Pancreas (tissue), 10 donors: ENCODE data around the gene OR51B5. TPM values are rescaled to one million over a fixed set of nuclear protein-coding genes. Genes with fewer than 3 reads are reported as not detected.
"Not testable (repeated sequence)": the region's sequence is repeated elsewhere in the genome, so short reads cannot be mapped to it uniquely, and the experiment has no call there.

Source experiments
- ATAC-seq, 4 donors: fragments of 200-7000 bp; cut with Tn5 transposase; one replicate each; pipeline versions ENCODE4 v1.8.0 to v1.9.1; 2020; ENCODE audit warnings: mild to moderate bottlenecking in 4 of 4, moderate library complexity in 4 of 4
- DNase-seq, 6 donors: peaks; one replicate each; pipeline ENCODE4 v3.0.0-alpha.2; 2020
- FAIRE-seq: peaks from 2 replicates; lab custom pipeline; 2012; peaks lifted over from hg19 to GRCh38; lab: Jason Lieb, UNC
- H3K27ac ChIP-seq, 4 donors: fragments of 200-600 bp; sonication (generic); 1 replicate in 3 of 4; 2 replicates in 1 of 4; pipeline versions ENCODE4 v1.5.0 to v1.8.0; 2020
- H3K27me3 ChIP-seq, 4 donors: fragments of 200-600 bp; one replicate each; pipeline ENCODE4 v1.8.0; 2021
- H3K36me3 ChIP-seq, 3 donors: fragments of 200-600 bp; sonication (generic) in 1 of 3; one replicate each; pipeline versions ENCODE4 v1.5.0 to v1.8.0; 2020 to 2021
- H3K4me1 ChIP-seq, 3 donors: fragments of 200-600 bp; one replicate each; pipeline ENCODE4 v1.8.0; 2021
- H3K4me3 ChIP-seq, 4 donors: fragments of 200-600 bp; sonication (generic) in 2 of 4; one replicate each; pipeline versions ENCODE4 v1.5.0 to v1.8.0; 2020 to 2021
- H3K9me3 ChIP-seq, 4 donors: fragments of 200-600 bp; one replicate each; pipeline ENCODE4 v1.8.0; 2021
- WGBS, 2 donors: extraction: QIAGEN DNeasy Blood & Tissue Kit; methylation state at CpG; one replicate each; pipeline ENCODE4 v1.1.7; 2013; 5-methylcytosine and 5-hydroxymethylcytosine counted together
- intact Hi-C, 3 donors: fragments of 100-400 bp; cut with DNase I; formaldehyde crosslinking; loops; one replicate each; pipeline versions ENCODE4 v1.11.1 to v1.14.2; 2022
- polyA plus RNA-seq, 2 donors: library from polyadenylated mRNA; stranded (reverse); fragments of 200-250 nt; gene quantifications; one replicate each; pipeline ENCODE4 v1.2.3, GENCODE V29; 2013
- total RNA-seq, 6 donors: library from RNA; stranded (reverse); fragmentation: NEBNext Ultra II Directional in 4 of 6; extraction: Animal tissue kit (Norgen Biotek cat#: 25700) in 4 of 6; gene quantifications; one replicate each; pipeline versions ENCODE4 v1.2.1 to v1.2.4, GENCODE V29; 2021 to 2023
- TF ChIP-seq, protein P1 (sequence below), 4 donors: fragments of 200-600 bp; sonication (generic) in 3 of 4; IDR thresholded peaks; one replicate each; pipeline versions ENCODE4 v1.5.0 to v1.8.0; 2021; ENCODE audit warnings: antibody characterized with exemption in 4 of 4
- donor health status: healthy with polysubstance abuse.
- donor health status: DM: no; HTN: no; CAD: no; lungs with moderate emphysema.
- donor health status: DM: no; HTN: no; CAD: no.
- donor health status: control.
- donor health status: control.
- donor health status: Bipolar disorder and iron deficiency.
- donor health status: DM: yes; HTN: yes; CAD: no.
- donor health status: DM: no; HTN: no; CAD: no.
- donor health status: DM: no; HTN: no; CAD: no.
- donor health status: DM: yes; HTN: yes; CAD: no.

The OR51B5 gene
- total and polyA plus RNA-seq, 8 donors, result 0.05 to 0.24 (median 0.17) TPM; not detected in 4

DNA sequence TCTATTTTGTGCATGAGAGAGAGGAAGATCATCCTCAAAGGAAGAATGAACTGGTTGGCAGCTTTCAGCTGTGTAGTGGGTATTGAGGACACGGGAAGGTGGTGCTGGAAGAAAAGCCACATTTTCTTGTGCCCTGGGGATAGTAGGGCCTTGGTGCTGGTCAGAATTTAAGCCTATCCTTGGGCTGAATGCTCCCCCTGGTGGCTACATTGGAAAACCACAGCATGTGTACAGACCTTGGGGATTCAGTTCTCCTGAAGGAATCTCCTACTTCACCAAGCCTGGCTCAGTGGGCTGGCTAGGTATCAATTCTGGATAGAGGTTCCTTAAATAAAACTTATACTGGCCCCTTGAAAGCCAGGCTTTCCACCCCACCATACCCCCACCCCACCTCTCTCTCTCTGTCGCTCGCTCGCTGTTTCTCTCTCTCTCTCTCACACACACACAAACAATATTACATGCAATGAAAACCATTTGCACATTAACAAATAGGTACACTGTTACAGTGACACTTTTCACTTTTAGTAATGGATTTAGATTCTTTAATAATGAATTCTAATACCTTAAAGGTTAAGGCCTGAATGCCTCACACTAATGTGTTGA, 37.5 kb upstream of the OR51B5 start:
- no peak overlapping the region for H3K4me3 ChIP-seq
- no peaks in the 10 kb centered on the region for H3K36me3 ChIP-seq
- no peak for FAIRE-seq
- H3K27ac ChIP-seq, result no peak overlapping the region
- no peaks in the 10 kb centered on the region for H3K9me3 ChIP-seq
- peak; percentile 48 to 84 (median 76) for ATAC-seq
- H3K4me1 ChIP-seq, result no peaks in the 10 kb centered on the region
- TF ChIP-seq, protein P1, sequence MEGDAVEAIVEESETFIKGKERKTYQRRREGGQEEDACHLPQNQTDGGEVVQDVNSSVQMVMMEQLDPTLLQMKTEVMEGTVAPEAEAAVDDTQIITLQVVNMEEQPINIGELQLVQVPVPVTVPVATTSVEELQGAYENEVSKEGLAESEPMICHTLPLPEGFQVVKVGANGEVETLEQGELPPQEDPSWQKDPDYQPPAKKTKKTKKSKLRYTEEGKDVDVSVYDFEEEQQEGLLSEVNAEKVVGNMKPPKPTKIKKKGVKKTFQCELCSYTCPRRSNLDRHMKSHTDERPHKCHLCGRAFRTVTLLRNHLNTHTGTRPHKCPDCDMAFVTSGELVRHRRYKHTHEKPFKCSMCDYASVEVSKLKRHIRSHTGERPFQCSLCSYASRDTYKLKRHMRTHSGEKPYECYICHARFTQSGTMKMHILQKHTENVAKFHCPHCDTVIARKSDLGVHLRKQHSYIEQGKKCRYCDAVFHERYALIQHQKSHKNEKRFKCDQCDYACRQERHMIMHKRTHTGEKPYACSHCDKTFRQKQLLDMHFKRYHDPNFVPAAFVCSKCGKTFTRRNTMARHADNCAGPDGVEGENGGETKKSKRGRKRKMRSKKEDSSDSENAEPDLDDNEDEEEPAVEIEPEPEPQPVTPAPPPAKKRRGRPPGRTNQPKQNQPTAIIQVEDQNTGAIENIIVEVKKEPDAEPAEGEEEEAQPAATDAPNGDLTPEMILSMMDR (IDR thresholded peaks at IDR 0.05), result peak; percentile 17 to 47 (median 39)
- intact Hi-C loops, result no loop called here
- no peaks in the 10 kb centered on the region for H3K27me3 ChIP-seq
- WGBS, 2 donors, result 73 to 76% methylated on average over 4 of the region's 4 CpGs
- peak in 3 of 6 donors; percentile 11 to 47 (median 19) for DNase-seq

DNA sequence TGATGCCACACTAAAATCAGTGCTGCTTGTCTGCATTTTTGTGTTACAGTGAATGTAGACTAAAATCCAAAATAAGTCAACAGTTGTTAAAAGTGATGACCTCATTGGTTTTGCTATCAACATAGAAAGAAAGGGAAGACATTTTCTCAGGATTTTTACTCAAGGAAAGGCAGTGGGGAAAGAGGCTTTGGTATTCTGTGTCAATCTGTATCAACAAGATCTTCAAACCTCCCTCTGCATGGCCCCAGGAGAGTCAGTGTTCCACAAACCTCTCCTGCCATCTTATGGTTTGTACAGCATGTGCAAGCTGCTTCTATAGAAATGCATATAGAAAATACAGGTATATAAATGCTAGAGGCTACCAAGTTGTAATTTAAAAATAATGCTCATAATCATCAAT, 26.5 kb upstream of the OR51B5 start:
- intact Hi-C loops, result no loop called here
- no peak for FAIRE-seq
- TF ChIP-seq, protein P1 (IDR thresholded peaks at IDR 0.05), result no peak
- no peak overlapping the region for H3K4me3 ChIP-seq
- no peak overlapping the region for H3K27ac ChIP-seq
- no peak for DNase-seq
- ATAC-seq, result no peak
- H3K36me3 ChIP-seq, result no peaks in the 10 kb centered on the region
- no peaks in the 10 kb centered on the region for H3K27me3 ChIP-seq
- H3K4me1 ChIP-seq, result no peaks in the 10 kb centered on the region
- H3K9me3 ChIP-seq, result no peaks in the 10 kb centered on the region

GRCh38 chr11:5368502-5369043, 25.2 kb upstream of the OR51B5 start:
- TF ChIP-seq, protein P1 (IDR thresholded peaks at IDR 0.05), result no peak
- DNase-seq (no peak), ATAC-seq (no peak), FAIRE-seq (no peak)
- WGBS, 2 donors, result 62 to 86% methylated on average over 3 of the region's 3 CpGs
- no peaks in the 10 kb centered on the region for H3K27me3 ChIP-seq
- H3K27ac ChIP-seq, result no peak overlapping the region
- no peaks in the 10 kb centered on the region for H3K36me3 ChIP-seq
- H3K4me3 ChIP-seq, result no peak overlapping the region
- H3K9me3 ChIP-seq, result no peaks in the 10 kb centered on the region
- intact Hi-C loops, result no loop called here
- H3K4me1 ChIP-seq, result no peaks in the 10 kb centered on the region

GRCh38 chr11:5367448-5368074, 24.2 kb upstream of the OR51B5 start:
- no peaks in the 10 kb centered on the region for H3K9me3 ChIP-seq
- H3K27ac ChIP-seq, result no peak overlapping the region
- no peaks in the 10 kb centered on the region for H3K4me1 ChIP-seq
- ATAC-seq (no peak), DNase-seq (no peak), FAIRE-seq (no peak)
- no peak overlapping the region for H3K4me3 ChIP-seq
- TF ChIP-seq, protein P1 (IDR thresholded peaks at IDR 0.05), result no peak
- no peaks in the 10 kb centered on the region for H3K27me3 ChIP-seq
- WGBS, 2 donors, result 58 to 79% methylated on average over 2 of the region's 2 CpGs
- no peaks in the 10 kb centered on the region for H3K36me3 ChIP-seq
- intact Hi-C loops, result no loop called here

DNA sequence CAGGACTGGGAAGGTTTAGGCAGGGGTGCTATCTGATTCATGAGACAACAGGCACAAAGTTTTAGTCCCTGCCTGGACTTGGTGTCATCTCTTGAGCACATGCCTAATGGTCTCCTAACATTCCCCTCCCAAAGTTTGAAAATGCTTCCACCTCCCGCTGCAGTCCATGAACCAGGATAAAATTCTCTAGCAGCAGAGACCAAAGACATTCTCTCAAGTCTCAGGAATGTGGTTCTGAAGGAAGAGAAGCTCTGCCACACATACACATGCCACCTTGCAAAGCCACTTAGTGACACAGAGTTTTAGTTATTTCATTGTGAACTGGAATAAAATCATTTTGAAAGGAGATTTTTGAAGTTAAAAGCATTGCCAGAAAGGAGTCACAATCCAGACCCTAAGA, 23.5 kb upstream of the OR51B5 start:
- H3K27me3 ChIP-seq, result no peaks in the 10 kb centered on the region
- intact Hi-C loops, result no loop called here
- DNase-seq, result no peak
- H3K27ac ChIP-seq, result no peak overlapping the region
- H3K9me3 ChIP-seq, result no peaks in the 10 kb centered on the region
- H3K4me3 ChIP-seq, result no peak overlapping the region
- no peaks in the 10 kb centered on the region for H3K4me1 ChIP-seq
- H3K36me3 ChIP-seq, result no peaks in the 10 kb centered on the region
- TF ChIP-seq, protein P1 (IDR thresholded peaks at IDR 0.05), result no peak
- ATAC-seq, result no peak
- no peak for FAIRE-seq
- WGBS, 2 donors, result 45 to 64% methylated on average over 1 of the region's 1 CpG

- not testable (repeated sequence) for ATAC-seq
Measured at GRCh38 chr11:5366365-5366764, 23.0 kb upstream of the OR51B5 start.

More at GRCh38 chr11:5366365-5366764, 23.0 kb upstream of the OR51B5 start:
- DNase-seq, H3K4me1 ChIP-seq, H3K9me3 ChIP-seq, H3K27me3 ChIP-seq, H3K4me3 ChIP-seq, FAIRE-seq, intact Hi-C loops, H3K27ac ChIP-seq, H3K36me3 ChIP-seq: not testable (repeated sequence)
- 91 to 94% methylated on average over 6 of the region's 6 CpGs for WGBS, 2 donors
